GM18858 (cell line): ENCODE results near the gene MNS1.
"Not testable (repeated sequence)": the region's sequence is repeated elsewhere in the genome, so short reads cannot be mapped to it uniquely, and the experiment has no call there.

ENCODE experiments used
- ATAC-seq: cut with Tn5 transposase; IDR thresholded peaks from one replicate; pipeline ENCODE4 v1.9.1; 2021; ENCODE audit not compliant: unreplicated experiment

The MNS1 gene

DNA sequence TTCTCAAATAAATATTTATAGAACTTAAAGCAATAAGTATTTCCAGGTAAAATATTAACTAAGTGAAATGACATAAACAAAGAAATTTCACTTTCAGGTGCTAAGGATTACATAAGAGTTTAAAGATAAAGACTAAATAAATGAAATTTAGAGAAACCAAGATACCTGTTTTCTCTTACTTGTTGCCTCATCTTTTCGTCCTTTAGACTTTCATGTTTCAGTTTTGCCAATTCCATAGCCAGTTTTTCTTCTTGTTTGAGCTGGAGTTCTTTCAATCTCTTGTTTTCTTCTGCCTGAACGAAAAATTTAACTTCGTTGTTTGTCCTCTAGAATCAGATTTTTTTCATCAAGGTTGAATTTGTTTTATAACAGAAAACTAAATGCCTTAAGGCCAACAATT is 8.7 kb downstream of the MNS1 start:
- no peak for ATAC-seq

DNA sequence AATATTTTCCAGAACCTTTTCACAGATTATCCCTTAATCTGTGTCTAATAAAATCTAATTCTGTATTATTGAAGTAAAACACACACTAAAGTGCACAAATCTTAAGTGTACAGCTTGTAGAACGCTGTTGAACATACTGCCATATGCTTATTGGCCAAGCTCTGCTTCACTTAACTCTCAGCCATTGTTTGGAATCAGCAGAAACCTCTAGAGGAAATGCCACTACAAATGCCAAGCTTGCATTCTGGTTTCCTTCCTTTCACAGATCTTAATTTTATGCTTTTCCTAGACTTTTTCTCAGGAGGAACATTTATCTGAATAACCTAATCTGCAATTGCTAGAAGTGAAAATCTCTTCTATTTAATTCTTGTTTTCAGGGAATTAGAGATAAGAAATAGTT is 10.1 kb downstream of the MNS1 start:
- ATAC-seq = no peak

DNA sequence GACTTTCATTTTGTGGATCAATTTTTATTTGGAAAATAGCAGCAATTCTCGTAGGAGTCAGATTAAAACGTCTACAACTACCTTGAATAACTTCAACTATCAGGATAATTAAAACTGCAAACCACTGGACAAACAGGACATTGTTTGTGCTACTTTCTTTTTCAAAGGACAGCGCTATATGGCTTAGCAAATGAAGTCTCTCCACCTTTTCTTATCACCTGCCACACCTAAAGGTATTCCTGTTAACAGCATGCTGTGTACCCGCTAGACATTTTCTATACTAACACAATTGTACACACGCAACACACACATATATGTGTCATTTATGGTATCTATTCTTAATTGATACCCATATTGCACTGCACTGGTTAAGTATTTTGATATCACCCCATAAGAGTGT is 19.2 kb downstream of the MNS1 start:
- ATAC-seq = no peak

DNA sequence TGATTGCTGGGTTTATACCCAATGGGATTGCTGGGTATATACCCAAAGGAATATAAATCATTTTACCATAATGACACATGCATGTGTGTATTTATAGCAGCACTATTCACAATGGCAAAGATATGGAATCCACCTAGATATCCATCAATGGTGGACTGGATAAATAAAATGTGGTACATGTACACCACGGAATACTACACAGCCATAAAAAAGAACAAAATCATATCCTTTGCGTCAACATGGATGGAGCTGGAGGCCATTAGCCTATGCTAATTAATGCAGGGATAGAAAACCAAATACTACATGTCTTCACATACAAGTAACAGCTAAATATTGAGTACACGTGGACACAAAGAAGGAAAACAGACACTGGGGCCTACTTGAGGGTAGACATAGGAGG is 22.6 kb downstream of the MNS1 start:
- ATAC-seq = no peak

DNA sequence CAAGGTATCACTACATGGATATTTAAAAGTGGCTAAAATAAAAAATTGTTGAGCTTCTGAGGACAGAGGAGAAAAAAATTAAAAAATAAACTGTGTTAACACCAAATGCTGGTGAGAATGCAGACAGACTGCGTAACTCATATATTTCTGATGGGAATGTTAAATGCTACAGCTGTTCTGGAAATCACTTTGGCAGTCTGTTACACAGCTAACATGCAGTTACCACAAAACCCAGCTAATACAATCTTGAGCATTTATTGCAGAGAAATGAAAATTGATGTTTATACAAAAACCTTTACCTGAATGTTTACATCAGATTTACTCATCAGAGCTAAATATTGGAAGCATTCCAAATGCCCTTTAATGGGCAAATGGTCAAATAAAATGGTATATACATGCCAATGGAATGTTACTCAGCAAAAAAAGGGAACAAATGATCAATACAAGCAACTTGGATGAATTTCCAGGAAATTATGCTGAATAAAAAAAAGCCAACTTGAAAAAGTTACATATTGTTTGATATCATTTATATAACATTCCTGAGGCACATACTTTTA is 24.6 kb downstream of the MNS1 start:
- no peak for ATAC-seq

DNA sequence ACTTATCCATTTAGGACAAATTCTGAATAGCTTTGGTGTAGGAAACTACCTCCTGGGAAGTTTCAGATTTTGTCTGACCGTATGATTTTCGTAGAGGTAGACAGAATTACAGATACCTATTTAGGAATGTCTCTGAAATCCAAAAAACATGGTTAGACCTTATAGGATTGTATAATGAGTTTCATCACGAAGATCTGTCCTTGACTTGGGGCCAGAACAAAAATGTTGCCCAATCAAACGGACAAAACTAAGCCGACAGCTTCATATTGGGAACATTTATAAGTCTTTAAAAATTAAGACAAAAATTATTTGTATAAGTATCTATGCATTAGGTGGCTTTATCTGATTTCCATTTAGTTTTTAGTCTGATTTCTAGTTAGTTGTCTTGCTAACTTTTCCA is 32.6 kb downstream of the MNS1 start:
- ATAC-seq = no peak

DNA sequence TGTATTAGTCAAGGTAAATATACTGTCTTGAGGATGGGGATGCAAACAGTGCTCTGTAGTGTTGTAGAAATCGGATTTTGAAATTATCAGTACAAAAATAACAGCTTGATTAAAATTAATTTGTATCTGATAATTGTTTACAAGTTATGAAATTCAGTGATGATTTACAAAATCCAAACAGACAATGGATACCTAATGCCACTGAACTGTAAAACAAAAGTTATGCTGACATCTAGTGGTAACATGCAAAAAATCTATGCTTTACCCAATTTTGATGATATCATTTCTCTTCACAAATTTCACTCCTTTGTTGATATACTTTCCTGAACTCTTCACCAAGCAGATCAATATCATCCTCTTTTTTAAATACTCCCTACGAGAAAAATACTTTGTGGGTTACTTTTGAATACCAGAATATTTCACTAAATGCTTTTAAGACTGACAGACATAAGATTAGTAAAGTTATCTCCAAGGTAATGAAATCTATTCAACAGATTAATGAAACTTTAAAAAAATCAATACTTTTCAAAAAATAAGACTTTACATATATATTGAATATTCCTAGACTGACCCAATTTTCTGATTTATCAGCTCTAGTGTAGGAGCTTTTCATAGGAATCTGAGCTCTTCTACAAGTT is 36.0 kb downstream of the MNS1 start:
- ATAC-seq = no peak

- ATAC-seq = no peak
Measured at GRCh38 chr15:56425976-56426375, 39.0 kb downstream of the MNS1 start.

DNA sequence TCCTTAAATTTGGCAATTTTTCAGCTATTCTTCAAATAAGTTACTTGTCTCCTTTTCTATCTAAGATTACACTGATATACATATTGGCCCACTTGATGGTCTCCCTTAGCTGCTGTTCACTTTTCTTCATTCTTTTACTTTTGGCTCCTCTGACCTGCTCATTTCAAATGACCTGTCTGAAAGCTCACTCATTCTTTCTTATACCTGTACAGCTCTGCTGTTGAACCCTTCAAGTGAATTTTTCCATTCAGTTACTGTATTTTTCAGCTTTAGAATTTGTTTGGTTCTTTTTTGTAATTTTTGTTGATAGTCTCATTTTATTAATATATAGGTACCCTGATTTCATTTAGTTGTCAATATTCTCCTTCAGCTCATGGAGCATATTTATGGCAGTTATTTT is 39.7 kb downstream of the MNS1 start:
- ATAC-seq = no peak

DNA sequence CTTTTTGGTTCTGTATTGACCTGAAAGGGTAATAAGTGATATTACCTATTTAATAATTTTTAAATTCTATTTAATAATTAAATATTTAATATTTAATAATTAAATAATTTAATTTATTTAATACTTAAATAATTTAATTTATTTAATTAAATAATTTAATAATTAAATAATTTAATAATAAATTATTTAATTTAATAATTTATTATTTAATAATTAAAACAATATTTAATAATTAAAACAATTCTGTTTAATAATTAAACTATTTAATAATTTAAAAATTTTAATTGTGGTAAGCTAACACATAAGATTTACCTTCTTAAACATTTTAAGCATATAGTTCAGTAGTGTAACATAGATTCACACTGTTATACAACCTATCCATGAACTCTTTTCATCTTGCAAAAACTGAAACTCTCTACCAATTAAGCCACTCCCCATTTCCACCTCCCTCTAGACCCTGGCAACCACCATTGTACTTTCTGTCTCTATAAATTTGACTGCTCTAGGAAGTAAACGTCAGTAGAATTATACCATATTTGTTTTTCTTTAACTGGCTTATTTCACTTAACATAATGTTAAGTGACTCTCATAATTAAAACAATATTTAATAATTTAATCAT is 51.7 kb downstream of the MNS1 start:
- ATAC-seq = not testable (repeated sequence)

GRCh38 chr15:56411122-56411749 is 53.7 kb downstream of the MNS1 start:
- ATAC-seq = no peak

DNA sequence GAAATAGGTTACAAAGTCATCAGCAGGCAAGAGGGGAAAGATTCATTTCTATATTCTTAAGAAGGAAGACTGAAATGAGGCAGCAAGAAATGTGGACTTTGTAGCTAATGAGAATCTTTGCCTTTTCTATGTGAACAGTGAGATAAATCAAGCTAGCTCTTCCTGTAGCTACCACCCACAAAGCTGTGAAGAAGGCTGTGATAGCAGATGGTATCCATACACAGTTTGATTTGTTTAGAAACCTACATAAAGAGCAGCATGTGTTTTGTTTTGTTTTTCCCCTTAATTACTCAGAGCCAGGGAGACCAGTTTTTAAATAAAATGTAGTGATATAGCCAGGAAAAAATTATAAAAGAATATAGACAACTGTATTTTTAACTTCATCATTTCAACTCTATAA is 54.2 kb downstream of the MNS1 start:
- no peak for ATAC-seq

- ATAC-seq = not testable (repeated sequence)
Measured at GRCh38 chr15:56399209-56399608, 65.7 kb downstream of the MNS1 start.

DNA sequence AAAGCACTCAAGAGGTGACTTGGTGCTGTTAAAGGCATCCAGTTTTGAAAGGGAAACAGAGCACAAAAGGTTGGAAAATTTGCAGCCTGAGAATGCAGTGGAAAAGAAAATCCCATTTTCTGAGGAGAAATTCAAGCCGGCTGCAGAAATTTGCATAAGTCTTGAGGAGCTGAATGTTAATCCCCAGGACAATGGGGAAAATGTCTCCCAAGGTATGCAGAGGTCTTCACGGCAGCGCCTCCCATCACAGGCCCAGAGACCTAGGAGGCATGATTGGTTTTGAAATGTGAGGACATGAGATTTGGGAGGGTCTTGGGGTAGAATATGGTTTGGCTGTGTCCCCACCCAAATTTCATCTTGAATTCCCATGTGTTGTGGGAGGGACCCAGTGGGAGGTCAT is 67.6 kb downstream of the MNS1 start:
- ATAC-seq = not testable (repeated sequence)

DNA sequence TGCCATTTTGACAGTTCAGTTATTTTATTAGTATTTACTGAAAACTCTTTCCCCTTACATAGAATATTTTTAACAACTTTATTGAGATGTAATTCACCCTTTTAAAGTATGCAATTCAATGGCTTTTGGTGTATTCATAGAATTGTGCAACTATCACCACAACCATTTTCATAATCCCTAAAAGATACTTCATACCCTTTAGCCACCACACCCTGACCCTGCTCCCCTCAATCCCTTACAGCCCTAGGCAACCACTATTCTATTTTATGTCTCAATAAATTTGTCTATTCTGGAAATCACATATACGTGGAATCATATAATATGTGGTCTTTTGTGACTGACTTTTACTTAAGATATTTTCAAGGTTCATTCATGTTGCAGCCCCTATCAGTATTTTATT is 70.0 kb downstream of the MNS1 start:
- ATAC-seq = no peak

DNA sequence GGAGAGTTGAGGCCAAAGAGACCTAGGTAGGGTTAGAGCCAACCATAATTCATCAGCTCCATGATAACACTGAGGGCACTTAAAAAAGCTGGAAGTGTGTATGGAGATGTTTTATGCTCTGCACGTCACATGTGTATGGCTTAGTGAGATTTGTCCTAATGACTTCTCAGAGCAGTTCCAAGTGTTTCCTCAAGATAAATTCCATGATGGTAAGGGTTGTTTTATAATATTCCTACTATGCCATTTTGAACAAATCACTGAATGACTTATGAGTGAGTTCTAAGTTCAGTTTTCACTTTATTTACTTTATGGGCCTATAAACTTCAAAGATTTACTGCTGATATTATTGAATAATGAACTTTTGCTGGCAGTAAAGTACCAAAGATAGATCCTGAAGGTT is 71.7 kb downstream of the MNS1 start:
- ATAC-seq = no peak

DNA sequence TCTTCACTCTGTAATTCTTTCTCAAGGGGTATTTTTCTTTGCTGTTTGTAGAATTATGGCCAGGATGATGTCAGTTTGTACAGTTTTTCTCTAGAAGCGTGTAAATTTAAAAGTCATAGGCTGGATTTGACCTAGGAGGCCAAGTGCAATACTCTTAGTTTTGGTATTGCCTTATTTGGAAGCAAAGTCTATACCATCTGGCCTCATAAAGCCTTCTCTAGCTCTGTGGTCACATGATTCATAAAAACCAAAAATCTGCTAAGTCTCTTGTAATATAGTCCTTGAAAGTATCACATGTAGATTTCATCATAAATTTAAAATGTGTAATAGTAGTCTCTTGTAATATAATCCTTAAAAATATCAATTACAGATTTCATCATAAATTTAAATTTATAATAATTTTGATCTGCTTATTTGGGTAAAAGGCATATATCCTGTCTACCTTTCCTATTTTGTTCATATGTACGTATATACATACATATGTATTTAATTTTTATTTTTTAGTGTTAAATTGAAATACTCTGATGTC is 74.1 kb downstream of the MNS1 start:
- ATAC-seq = no peak

DNA sequence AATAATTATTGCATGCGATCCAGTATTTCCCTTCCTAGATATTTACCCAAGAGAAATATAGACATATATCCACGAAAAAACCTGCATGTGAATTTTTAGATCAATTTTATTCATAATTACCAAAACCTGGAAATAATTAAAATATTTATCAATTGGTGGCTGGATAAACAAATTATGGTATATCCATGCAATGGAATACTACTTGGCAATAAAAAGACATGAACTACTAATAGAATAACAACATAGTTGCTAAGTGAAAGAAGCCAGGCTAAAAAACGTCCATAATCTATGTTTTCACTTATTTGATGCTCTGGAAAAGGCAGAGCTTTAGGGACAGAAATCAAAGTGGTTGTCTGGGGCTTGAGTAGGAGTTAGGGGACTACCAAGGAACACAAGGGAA is 79.0 kb downstream of the MNS1 start:
- ATAC-seq = no peak

- ATAC-seq = no peak
Measured at GRCh38 chr15:56383010-56383409, 81.9 kb downstream of the MNS1 start.
